SU-DHL-6 (cell line): Measurements from ENCODE around the gene ID3.

Source experiments
- CTCF ChIP-seq: fragments of 200-600 bp; sonication (generic); IDR thresholded peaks from one replicate; pipeline ENCODE4 v1.5.1; 2017; ENCODE audit warnings: antibody characterized with exemption, mild to moderate bottlenecking, low read length, moderate library complexity; ENCODE audit not compliant: insufficient read depth, poor library complexity, severe bottlenecking
- EZH2phosphoT487 ChIP-seq: fragments of 200-600 bp; sonication (generic), shearing (Covaris generic); conservative IDR thresholded peaks from 2 replicates; pipeline ENCODE4 v1.6.1; 2018; ENCODE audit warnings: mild to moderate bottlenecking, antibody characterized with exemption, low read length, moderate library complexity, mixed read lengths

- no peak for TF ChIP-seq CTCF
- TF ChIP-seq EZH2phosphoT487: no peak
These were observed 37.7 kb downstream of the ID3 start for GRCh38 chr1:23521588-23521987.
